ENCODE results near the gene ARHGAP8.
A peak's percentile ranks its signal among the peaks of the same experiment; 100 is the strongest.
"Not testable (repeated sequence)": the region's sequence is repeated elsewhere in the genome, so short reads cannot be mapped to it uniquely, and the experiment has no call there.

The ARHGAP8 gene

GRCh38 chr22:44834065-44834464 lies 81.7 kb downstream of the ARHGAP8 start:
- no peak for DNase-seq

- DNase-seq, result peak; percentile 6
These were observed 85.1 kb downstream of the ARHGAP8 start for GRCh38 chr22:44837481-44837880.

GRCh38 chr22:44838316-44839016 lies 86.1 kb downstream of the ARHGAP8 start:
- no peak for DNase-seq

- no peak for DNase-seq
These were observed 86.7 kb downstream of the ARHGAP8 start for GRCh38 chr22:44839061-44839460.

GRCh38 chr22:44839721-44840120 lies 87.3 kb downstream of the ARHGAP8 start:
- DNase-seq, result no peak

GRCh38 chr22:44840611-44841322 lies 88.4 kb downstream of the ARHGAP8 start:
- no peak for DNase-seq

GRCh38 chr22:44842417-44842816 lies 90.0 kb downstream of the ARHGAP8 start:
- no peak for DNase-seq

- DNase-seq, result no peak
These were observed 92.8 kb downstream of the ARHGAP8 start for GRCh38 chr22:44845191-44845590.

GRCh38 chr22:44845796-44846720 lies 93.7 kb downstream of the ARHGAP8 start:
- DNase-seq, result no peak

- DNase-seq, result no peak
These were observed 94.4 kb downstream of the ARHGAP8 start for GRCh38 chr22:44846726-44847275.

GRCh38 chr22:44847380-44847779 lies 95.0 kb downstream of the ARHGAP8 start:
- no peak for DNase-seq

GRCh38 chr22:44847892-44848291 lies 95.5 kb downstream of the ARHGAP8 start:
- no peak for DNase-seq

GRCh38 chr22:44848296-44848741 lies 95.9 kb downstream of the ARHGAP8 start:
- DNase-seq, result no peak

- no peak for DNase-seq
These were observed 96.5 kb downstream of the ARHGAP8 start for GRCh38 chr22:44848791-44849420.

- DNase-seq, result no peak
These were observed 98.6 kb downstream of the ARHGAP8 start for GRCh38 chr22:44850946-44851345.

- not testable (repeated sequence) for DNase-seq
These were observed 102.3 kb downstream of the ARHGAP8 start for GRCh38 chr22:44854641-44855040.

GRCh38 chr22:44855855-44856254 lies 103.5 kb downstream of the ARHGAP8 start:
- no peak for DNase-seq

- not testable (repeated sequence) for DNase-seq
These were observed 106.4 kb downstream of the ARHGAP8 start for GRCh38 chr22:44858819-44859218.

GRCh38 chr22:44859641-44860040 lies 107.3 kb downstream of the ARHGAP8 start:
- DNase-seq, result no peak

- DNase-seq, result no peak
These were observed 107.9 kb downstream of the ARHGAP8 start for GRCh38 chr22:44860311-44860710.

GRCh38 chr22:44861245-44861644 lies 108.9 kb downstream of the ARHGAP8 start:
- no peak for DNase-seq

GRCh38 chr22:44862281-44862680 lies 109.9 kb downstream of the ARHGAP8 start:
- no peak for DNase-seq
